HG02938 (cell line): Measurements from ENCODE around the gene ATP2A3.

Experiments
- ATAC-seq: cut with Tn5 transposase; IDR thresholded peaks from one replicate; pipeline ENCODE4 v1.9.1; 2021; ENCODE audit warnings: mild to moderate bottlenecking, moderate library complexity; ENCODE audit not compliant: unreplicated experiment

Gene ATP2A3

DNA sequence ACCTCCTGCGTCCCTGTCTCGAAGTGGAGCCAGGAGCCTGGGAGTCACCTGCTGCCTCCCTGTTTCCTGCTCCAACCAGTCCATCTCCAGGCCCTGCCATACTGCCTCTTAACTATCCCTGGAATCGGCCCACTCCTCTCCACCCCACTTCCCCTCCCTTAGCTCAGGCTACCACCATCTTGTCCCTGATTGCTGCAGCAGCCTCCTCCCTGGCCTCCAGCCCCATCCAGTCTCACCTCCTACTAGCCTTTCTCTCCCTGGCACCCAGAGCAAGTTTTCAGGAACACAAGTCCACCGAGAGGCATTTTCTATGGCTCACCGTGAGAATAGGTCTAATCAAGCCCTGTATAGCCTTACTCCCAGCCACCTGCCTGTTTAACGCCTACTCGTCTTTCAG is 70.5 kb downstream of the ATP2A3 start:
- ATAC-seq: no peak

DNA sequence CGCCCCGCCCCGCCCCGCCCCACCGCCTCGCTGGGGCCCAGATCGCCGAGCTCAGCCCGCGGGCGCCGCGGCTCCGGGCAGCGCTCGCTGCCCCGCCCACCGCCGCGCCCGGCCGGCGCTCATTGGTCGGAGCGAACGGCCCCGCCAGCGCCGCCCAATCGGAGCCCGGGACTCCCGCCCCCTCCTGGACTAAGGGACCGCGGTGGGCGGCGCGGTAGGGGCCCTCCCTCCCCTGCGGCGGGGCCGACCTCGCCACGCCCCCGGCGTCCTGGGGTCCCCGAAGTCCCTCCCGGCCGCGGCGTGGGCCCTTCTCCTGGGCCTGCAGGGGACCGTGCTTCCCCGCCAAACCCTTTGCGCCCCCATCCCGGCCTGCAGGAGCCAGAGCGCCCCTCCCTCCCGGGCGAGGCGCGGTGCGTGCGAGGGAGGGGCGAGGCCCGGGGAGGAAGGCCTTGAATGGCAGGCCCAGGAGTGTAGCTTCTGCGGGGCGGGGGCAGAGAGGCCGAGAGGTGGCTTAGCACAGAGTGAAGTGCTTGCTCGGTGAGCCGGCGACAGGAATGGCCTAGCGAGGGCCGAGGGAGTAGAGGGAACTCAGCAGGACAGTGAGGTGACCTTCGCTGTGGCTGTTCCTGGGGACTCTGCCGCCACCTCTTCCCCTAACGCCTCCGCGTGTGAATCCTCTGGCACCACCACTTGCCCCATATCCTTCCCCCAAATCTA is 71.1 kb downstream of the ATP2A3 start, which contains the start of gene CAMKK1:
Gene CAMKK1 (minus strand): TSS at position 51 of the 717 bp plus-strand sequence. CDS start 7,366 bp downstream, outside the sequence.
- peak; percentile 82 for ATAC-seq

DNA sequence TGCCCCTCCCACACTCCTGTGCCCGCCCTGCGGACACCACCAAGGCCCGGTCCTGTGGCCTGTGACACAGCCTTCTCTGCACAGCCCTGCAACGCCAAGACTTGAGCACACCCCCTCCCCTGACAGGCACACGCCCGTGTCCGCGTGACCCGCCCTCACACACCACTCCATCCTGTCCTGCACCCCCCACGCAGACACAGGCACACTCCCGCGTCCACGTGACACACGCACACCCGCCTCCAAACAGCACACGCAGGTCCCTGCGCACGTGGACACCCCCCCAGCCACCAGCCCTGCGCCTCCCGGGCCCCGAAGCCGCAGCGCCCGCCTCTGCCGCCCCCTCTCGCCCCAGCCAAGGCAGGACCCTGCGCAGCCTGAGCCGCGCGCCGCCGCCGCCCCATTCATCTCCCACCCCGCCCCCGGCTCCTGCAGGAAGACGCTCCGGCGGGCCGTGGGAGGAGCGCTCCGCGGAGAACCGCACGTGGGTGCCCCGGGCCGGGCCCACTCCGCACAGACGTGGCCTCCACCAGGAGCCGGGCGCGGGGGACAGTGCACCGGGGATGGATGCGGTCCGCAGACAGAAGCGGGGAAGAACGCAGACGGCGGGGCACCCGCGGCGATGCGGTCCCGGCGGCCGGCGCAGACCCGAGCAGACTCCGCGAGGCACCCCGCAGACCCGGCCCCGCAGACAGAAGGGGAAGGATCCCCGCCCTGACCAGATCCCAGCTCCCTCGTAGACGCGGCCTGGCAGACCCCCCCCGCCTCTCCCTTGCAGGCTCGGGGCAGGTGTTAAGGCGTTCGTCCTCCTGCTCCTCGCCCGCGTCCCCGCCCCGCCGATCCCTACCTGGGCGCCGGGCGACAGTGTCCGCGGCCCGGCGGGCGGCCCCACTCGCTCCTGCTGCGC is 71.9 kb downstream of the ATP2A3 start:
- ATAC-seq: peak; percentile 19

DNA sequence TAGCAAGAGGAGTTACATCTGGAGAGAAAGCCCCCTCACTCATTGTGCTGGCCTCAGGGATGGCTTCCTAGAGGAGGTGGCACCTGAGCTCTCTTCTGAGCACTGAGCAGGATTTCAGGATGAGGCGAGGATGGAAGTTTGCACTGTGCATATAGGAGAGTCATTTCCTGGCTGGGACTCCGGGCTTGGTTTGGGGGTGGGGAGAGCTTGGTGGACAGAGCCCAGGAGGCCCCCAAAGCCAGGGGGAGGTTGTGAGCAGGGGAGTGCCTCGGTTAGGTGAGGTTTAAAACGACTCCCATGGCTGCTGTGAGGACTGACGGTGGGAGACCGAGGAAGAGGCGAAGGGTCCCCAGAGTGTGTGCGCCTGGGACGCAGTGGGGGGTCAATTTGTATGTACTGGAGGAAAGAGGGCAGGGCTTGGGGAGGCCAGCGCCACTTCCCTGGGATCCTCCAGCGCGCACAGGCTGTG is 72.6 kb downstream of the ATP2A3 start:
- no peak for ATAC-seq

DNA sequence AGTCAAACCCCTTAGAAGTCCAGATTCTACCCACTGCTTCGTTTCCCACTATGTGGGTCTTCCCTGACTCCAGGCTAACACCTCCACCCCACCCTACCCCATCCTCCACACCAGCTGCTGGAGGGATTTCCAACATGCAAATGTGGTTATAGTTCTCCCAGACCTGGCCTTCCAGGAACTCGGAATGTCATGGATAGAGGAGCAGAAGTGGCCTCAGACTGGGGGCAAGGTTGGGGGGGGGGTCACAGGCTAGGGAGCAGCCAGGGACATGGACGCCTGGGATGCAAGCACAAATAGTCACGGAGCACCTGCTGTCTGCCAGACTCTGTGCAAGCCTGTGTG is 73.4 kb downstream of the ATP2A3 start:
- no peak for ATAC-seq

DNA sequence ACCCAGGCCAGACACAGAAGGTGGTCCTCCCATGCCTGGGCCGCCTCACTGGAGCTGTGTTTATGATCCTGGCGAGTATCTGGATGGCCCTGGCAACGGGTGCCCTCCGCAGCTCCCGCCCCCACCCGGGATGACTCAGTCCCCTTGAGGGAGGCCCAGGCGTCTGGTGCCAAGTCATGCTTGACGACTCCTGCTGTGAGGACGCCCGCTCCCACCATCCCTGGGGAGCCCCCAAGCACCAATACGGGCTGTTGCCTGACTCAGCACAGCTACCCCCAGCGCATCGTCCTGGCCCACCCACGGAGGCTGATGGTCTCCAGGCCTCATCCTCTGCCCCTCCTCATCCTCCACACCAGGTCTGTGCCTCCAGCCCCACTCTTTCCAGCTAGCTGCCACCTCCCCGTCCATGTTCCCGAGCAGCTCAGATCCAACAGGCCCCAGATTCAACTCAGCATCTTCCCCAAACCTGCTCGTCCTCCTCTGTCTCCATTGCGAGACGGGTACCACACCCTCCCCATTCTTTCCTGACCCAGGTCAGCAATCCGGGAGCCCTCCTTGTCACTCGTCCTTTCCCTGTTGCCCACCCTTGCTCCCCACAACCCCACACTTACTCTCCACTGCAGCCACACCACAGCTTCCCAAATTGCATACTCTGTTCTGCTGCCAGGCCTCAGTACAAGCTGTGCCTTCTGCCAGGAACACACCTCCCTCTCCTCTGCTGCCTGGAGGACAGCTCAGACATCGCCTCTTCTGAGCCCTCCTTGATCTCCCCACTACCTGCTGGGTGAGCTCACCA is 74.0 kb downstream of the ATP2A3 start:
- ATAC-seq: no peak

DNA sequence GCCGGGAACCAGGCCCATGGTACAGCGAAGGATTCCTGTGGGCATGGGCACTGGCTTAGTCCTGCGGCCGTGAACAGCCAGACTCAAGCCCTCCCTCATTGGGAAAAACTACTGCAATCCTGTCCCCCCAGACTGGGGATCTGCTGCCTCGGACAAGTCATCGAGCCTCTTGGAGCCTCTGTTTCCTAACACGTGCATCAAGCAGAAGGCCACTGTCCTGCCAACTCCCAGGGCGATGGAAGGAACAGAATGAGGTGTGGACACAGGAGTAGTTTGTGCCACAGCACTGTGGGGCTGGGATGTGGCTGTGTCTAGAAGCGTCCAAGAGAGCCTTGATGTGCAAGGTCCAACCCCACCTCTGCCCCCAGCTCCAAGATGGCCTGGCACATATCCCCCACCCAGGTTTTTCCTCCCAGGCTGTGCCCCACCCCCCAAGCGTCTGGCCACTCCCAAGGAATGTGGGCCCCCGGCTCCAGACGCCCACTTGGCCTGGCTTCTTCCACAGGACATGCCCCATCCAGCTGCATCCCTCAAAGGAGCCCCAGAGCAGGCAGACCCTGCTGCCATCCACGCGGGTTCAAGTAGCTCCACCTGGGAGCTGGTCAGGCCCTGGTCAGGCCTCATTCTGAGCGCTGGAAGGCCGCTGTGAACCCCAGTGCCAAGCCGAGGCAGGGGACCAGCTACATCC is 74.8 kb downstream of the ATP2A3 start:
- ATAC-seq: no peak

DNA sequence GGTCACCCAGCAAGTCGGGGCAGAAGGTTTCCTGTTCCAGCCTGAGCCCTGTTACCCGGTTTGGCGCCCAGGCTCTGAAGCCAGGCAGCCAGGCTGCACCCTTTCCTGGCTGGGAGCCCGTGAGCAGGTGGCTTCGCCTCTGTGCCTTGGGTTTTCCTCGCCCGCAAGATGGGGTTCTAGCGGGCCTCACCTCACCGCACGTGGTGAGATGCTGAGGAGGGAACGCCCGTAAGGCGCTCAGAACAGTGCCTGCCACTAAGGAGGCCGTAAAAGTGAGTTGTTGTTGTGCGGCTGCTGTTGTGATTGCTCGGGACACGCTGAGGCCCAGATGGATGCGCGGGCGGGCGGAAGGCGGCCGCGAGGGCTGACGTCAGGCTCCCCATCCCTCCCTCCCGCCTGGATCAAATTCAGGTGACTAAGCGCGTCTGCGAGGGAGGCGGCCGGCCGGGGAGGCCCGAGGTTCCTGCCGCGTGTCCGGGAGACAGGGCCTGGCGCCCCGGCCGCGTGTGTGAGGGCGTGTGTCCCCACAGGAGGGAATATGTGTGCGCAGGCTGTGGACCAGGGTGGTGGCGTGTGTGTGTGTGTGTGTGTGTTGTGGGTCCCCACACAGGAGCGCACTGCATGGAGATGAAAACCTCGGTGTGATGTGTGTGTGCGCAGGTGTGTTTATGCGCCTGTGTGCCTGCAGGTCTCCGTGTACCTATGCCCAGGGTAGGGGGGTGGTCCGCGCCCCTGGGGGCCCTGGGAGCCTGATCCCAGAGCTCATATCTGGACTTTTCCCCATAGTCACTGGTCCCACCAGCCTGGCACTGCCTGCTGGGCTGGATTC is 75.7 kb downstream of the ATP2A3 start:
- ATAC-seq: no peak

DNA sequence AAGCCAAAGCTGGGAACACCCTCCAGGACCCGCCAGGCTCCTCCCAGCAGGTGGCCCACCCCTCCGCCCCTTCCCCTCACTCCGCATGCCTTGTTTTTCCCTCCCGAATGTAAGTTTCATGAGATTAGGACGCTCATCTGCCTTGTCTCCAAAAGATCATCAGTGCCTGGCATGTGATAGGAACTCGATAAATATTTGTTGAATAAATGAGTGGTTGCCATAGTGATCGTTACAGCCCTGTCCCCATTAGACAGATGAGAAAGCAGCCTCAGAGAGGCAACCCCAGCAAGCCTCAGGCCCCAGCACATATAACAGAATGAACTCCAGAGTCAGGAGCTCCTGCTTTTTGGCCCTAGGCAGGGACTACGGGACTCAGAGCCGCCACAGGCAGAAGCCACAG is 76.4 kb downstream of the ATP2A3 start:
- no peak for ATAC-seq

DNA sequence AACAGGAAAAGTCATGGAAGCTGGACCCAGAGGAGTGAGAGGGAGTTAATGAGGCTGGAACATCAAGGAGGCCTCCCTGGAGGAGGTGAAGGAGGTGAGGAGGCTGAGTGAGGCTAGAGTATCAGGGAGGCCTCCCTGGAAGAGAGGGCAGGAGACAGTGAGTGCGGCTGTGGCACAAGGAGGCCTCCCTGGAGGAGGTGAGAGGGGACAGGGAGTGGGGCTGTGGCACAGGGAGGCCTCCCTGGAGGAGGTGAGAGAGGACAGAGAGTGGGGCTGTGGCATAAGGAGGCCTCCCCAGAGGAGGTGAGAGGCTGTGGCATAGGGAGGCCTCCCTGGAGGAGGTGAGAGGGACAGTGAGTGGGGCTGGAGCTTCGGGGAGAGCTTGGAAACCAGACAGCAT is 76.8 kb downstream of the ATP2A3 start:
- no peak for ATAC-seq

DNA sequence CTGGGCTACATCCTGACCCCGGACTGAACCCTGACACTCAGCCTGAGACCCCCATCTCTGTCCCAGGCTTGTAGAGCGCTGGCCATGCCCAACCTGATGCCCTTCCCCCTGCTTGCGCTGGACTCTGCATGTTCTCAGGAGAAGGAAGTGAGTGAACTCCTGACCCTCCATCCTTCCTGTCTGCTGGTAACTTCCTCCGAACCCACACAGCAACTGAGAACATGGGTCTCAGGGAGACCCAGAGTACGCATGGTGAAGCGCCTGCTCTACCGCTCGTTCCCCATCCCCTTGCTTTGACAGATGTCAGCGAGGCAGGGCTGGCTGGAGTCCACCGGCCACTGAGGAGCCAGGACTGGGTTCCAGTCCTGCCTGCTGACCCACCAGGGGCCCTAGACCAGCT is 77.5 kb downstream of the ATP2A3 start:
- ATAC-seq: no peak

DNA sequence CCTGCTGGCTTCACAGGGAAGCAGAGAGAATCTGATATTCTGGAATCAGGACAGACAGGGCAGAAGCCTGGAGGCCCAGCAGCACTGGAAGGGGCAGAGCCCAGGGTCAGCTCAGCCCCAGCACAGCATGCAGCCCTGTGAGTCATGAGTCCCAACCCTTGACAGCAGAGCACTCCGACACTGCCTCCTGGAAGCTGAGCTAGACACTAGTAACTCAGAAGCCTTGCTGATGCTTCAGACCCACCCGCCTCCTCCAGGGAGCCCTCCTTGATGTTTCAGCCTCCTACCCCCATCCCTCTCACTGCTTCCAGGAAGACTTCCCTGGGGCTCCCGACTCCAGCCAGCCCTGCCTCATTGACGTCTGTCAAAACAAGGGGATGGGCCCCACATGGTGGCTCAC is 78.3 kb downstream of the ATP2A3 start:
- no peak for ATAC-seq

DNA sequence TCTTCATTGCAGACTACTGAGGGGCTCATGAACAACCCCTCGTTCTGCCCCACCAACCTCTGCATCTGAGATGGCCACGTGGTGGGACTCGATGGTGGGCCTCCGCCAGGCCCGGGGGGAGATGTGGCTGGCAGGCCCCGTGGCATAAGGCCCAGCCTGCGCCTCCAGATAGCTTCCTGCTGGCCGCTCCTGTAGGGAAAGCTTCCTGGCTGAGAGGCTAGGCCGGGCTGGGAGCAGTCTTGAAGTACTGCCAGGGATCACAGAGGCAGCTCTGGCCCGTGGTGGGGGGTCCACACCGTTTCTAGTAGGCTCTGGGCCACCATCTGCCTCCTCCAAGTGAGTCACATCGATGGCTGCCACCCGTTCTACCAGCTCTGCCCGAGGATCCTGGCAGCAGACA is 79.0 kb downstream of the ATP2A3 start:
- ATAC-seq: no peak

DNA sequence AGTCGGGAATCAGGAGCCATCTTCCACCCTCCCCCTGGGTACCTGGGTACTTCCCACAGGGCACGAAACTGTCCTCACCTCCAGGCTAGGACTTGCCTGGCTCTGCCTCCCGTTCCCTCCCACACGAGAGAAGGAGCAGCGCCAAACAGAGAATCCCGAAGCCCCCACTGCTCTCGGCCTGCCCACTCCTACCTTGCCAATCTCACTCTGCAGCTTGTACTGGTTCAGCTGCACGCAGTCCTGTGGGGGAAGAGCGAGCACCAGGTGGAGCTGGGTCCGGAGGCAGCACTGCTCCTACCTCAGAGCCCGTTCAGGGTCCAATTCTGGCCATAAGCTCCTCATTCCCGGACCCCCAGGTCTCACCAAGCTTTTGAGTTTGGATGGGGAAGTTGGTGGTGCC is 80.0 kb downstream of the ATP2A3 start:
- no peak for ATAC-seq

DNA sequence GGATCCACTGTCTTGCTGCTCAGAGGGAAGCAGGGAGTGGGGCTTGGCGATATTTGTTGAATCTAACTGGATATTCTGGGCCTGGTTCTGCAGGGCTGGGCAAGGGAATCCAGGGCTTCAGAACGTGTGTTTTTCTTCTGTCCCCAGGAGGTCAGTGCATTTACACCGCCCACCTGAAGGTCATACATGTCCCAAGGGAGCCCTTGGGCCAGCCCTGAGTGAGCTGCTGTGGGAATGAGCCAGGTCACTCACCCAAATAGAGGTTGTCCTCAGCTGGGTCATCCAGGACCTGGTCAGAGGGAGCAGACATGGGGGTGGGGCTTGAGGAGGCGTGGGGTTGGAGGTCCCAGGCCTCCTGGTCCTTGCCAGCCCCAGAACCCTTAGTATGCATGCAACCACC is 82.0 kb downstream of the ATP2A3 start:
- no peak for ATAC-seq

DNA sequence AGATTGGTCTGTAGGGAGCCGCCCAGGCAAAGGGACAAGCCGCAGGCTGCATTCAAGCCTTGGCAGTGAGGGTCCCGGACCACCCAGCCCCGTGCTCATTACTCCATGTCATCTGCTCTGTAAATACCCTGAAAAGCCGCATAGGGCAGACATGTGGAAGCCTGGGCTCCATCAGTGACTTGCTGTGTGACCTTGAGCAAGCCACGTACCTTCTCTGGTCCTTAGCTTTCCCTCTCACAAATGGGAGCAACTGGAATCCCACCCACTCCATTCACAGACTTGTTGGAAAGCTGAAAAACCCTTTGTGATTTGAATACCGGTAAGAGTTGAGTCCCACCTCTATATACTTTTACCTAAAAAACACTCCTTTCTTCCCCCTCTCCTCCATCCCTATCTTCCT is 83.3 kb downstream of the ATP2A3 start:
- ATAC-seq: no peak

DNA sequence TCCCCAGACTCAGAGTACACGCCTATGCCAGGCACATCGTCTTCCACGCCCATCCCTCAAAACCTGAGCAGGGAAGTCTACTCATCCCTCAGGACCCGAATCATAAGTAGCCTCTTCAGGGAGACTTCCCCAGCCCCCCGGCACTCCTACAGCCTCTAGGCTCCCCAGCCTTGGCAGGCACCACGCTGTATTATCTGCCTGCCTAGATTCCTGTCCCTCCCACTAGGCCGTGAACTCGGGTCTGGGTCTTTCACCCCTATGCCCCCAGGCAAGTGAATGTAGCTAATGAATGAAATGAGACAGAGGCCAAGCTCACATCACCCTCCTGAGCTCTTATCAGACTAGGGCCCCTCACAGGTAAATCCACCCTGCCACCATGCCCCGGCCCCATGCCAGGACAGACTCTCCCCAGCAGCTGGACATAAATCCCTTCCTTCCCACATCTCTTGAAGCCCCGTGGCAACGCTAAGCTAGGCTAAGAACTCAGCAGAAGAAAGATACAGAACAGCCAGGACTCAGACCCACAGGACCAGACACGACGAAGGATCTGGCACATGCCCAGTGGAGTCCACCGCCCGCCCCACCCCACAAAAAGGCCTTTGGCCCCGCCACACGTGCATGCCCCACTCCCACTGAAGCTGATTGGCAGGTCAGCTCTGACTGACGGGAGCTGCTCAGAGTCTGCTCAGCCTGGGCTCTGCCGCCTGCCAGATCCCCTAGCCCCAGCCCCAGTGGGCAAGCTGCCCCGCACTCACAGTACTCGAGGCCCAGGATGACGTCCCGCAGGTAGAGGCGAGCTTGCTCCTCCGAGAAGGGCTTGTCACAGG is 84.4 kb downstream of the ATP2A3 start:
- ATAC-seq: no peak

DNA sequence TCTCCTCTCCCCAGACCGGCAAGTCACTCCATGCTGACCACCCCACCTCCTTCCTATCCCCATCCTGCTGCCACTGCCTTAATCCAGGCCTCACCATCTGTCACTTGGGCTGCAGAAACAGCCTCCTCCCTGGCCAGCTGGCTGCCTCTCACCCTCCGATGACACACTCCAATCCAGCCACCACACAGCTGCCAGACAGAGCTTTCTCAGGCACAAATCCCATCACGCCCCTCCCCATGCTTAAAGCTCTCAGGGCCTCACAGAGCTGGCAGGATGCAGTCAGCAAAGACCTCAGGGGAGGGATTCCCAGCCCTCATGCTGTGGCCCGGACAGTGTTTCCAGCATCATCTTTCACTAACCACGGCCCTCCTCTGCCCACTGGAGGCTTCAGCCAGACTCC is 85.1 kb downstream of the ATP2A3 start:
- ATAC-seq: no peak

DNA sequence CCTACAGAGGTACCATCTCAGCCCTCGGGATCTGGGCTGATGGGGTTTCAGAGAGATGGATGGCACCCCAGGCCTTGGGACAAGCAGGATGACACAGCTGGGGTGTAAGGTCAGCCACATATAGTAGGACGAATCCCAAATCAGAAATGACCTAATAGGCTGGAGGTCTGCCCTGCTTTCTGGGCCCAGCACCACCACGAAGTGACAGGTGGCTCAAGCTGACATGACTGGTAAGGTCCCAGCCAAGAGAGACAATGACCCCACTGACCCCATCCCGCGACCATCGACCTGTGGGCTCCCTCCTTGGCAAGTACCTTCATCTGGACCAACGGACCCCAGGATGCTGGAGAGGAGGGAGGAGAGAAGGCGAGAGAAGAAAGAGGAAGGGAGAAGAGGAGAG is 87.0 kb downstream of the ATP2A3 start:
- ATAC-seq: no peak
